Measurements from ENCODE around the gene SCML2. TPM values are rescaled to one million over a fixed set of nuclear protein-coding genes. Genes with fewer than 3 reads are reported as not detected.

Gene SCML2
- total and polyA plus RNA-seq, 2 experiments from 2014 or later = 20.3 to 21.5 TPM

DNA sequence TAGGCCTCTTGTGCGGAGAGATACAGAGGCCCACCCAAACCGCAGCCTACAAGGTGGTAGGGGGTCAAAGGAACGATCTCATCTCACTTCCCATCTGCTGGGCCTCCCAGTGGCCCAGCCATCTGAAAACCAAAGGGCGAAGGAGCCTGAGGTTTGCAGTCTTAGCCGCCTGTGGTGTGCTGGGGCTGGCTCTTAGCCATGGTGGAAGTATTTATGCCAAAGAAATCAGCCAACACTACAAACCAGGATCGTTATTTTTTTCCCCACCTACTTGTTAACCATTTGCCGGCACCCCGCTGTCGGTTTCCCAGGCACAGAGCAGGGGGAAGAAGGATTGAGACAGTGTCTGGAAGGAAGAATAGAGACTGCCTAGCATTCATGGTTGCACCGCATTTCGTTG lies 40.0 kb upstream of the SCML2 start:
- Histone ChIP-seq H3K79me2 (replicated peaks; ENCODE audit: insufficient read depth) (no peaks in the 10 kb centered on the region), H3K4me2 (no peak overlapping the region), H4K20me1 (replicated peaks; ENCODE audit: insufficient read depth) (no peaks in the 10 kb centered on the region), H2AFZ (no peak overlapping the region), H3K27ac (ENCODE audit: low read depth) (no peak overlapping the region), H3F3A (replicated peaks; ENCODE audit: low read depth) (no peaks in the 10 kb centered on the region), H3K4me3 (no peak overlapping the region), H3K36me3 (ENCODE audit: insufficient read depth) (no peaks in the 10 kb centered on the region), H3K4me1 (ENCODE audit: insufficient read depth) (no peaks in the 10 kb centered on the region), H3K9me2 (ENCODE audit: insufficient read depth) (no peaks in the 10 kb centered on the region), H3K27me3 (ENCODE audit: insufficient read depth) (no peaks in the 10 kb centered on the region)
- Mint-ChIP-seq H3K4me1 (no peaks in the 10 kb centered on the region; the same call in 2 of the 3 replicates), H3K27ac (no peak overlapping the region), H3K36me3 (ENCODE audit: low read depth) (no peaks in the 10 kb centered on the region), H3K4me3 (no peak overlapping the region), H3K9me3 (no peaks in the 10 kb centered on the region), H3K27me3 (ENCODE audit: insufficient read depth, low read depth, poor library complexity) (no peaks in the 10 kb centered on the region)
- DNase-seq (ENCODE audit: low spot score) = no peak
- ATAC-seq = no peak
- TF ChIP-seq EZH2 (IDR thresholded peaks at IDR 0.05; ENCODE audit: low read depth, unreplicated experiment) = no peak
- no peak for TF ChIP-seq NANOG (IDR thresholded peaks at IDR 0.05; ENCODE audit: borderline replicate concordance)
- TF ChIP-seq STAT1 (IDR thresholded peaks at IDR 0.05; ENCODE audit: unreplicated experiment) = no peak
- TF ChIP-seq, protein P1, sequence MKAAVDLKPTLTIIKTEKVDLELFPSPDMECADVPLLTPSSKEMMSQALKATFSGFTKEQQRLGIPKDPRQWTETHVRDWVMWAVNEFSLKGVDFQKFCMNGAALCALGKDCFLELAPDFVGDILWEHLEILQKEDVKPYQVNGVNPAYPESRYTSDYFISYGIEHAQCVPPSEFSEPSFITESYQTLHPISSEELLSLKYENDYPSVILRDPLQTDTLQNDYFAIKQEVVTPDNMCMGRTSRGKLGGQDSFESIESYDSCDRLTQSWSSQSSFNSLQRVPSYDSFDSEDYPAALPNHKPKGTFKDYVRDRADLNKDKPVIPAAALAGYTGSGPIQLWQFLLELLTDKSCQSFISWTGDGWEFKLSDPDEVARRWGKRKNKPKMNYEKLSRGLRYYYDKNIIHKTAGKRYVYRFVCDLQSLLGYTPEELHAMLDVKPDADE (IDR thresholded peaks at IDR 0.05) = no peak
- no peak for TF ChIP-seq JUNB (IDR thresholded peaks at IDR 0.05; ENCODE audit: unreplicated experiment)

DNA sequence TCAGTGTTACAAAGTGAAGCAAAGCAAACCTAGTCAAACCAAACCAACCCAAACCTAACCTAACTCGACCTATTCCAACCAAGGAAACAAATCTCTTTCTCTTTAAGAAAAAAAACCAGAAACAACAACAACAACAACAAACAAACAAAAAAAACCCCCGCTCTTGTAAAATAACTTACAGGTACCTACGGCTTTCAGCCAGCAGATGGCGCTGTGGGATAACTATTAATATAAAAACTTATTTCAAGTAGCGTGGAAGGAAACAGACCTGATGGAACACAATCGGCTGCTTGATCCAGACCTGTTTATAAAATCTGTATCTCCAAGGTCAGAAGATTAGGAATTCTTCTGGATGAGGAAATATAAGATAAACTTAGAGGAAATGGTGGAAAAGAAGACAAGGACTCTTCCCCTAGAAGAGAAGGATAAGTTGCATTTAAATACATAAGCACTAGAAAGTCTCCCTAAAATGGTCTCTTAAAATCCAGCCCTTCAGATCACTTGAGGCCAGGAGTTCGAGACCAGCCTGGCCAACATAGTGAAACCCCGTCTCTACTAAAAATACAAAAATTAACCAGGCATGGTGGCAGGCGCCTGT lies 36.6 kb upstream of the SCML2 start:
- Mint-ChIP-seq H3K36me3 (ENCODE audit: low read depth) (no peaks in the 10 kb centered on the region), H3K9me3 (no peaks in the 10 kb centered on the region), H3K27ac (no peak overlapping the region; the same call in 1 of the 2 replicates), H3K27me3 (ENCODE audit: insufficient read depth, low read depth, poor library complexity) (no peaks in the 10 kb centered on the region), H3K4me3 (no peak overlapping the region), H3K4me1 (no peaks in the 10 kb centered on the region; the same call in 2 of the 3 replicates)
- H3K27me3 ChIP-seq (ENCODE audit: insufficient read depth) = no peaks in the 10 kb centered on the region
- no peak overlapping the region for H2AFZ ChIP-seq
- TF ChIP-seq, protein P2, sequence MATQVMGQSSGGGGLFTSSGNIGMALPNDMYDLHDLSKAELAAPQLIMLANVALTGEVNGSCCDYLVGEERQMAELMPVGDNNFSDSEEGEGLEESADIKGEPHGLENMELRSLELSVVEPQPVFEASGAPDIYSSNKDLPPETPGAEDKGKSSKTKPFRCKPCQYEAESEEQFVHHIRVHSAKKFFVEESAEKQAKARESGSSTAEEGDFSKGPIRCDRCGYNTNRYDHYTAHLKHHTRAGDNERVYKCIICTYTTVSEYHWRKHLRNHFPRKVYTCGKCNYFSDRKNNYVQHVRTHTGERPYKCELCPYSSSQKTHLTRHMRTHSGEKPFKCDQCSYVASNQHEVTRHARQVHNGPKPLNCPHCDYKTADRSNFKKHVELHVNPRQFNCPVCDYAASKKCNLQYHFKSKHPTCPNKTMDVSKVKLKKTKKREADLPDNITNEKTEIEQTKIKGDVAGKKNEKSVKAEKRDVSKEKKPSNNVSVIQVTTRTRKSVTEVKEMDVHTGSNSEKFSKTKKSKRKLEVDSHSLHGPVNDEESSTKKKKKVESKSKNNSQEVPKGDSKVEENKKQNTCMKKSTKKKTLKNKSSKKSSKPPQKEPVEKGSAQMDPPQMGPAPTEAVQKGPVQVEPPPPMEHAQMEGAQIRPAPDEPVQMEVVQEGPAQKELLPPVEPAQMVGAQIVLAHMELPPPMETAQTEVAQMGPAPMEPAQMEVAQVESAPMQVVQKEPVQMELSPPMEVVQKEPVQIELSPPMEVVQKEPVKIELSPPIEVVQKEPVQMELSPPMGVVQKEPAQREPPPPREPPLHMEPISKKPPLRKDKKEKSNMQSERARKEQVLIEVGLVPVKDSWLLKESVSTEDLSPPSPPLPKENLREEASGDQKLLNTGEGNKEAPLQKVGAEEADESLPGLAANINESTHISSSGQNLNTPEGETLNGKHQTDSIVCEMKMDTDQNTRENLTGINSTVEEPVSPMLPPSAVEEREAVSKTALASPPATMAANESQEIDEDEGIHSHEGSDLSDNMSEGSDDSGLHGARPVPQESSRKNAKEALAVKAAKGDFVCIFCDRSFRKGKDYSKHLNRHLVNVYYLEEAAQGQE (IDR thresholded peaks at IDR 0.05; ENCODE audit: unreplicated experiment) = no peak
- TF ChIP-seq, protein P3, sequence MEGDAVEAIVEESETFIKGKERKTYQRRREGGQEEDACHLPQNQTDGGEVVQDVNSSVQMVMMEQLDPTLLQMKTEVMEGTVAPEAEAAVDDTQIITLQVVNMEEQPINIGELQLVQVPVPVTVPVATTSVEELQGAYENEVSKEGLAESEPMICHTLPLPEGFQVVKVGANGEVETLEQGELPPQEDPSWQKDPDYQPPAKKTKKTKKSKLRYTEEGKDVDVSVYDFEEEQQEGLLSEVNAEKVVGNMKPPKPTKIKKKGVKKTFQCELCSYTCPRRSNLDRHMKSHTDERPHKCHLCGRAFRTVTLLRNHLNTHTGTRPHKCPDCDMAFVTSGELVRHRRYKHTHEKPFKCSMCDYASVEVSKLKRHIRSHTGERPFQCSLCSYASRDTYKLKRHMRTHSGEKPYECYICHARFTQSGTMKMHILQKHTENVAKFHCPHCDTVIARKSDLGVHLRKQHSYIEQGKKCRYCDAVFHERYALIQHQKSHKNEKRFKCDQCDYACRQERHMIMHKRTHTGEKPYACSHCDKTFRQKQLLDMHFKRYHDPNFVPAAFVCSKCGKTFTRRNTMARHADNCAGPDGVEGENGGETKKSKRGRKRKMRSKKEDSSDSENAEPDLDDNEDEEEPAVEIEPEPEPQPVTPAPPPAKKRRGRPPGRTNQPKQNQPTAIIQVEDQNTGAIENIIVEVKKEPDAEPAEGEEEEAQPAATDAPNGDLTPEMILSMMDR (conservative IDR thresholded peaks at IDR 0.05; ENCODE audit: low read depth in 2 of 2) = peak; percentile 54 to 75
- TF ChIP-seq CREB1 (CRISPR knock-in tag; IDR thresholded peaks at IDR 0.05; ENCODE audit: low read depth) = no peak
- no peak for TF ChIP-seq EZH2 (IDR thresholded peaks at IDR 0.05; ENCODE audit: low read depth, unreplicated experiment)
- no peaks in the 10 kb centered on the region for H3K36me3 ChIP-seq (ENCODE audit: insufficient read depth)
- H3K4me1 ChIP-seq (ENCODE audit: insufficient read depth) = no peaks in the 10 kb centered on the region
- DNase-seq (ENCODE audit: low spot score) (peak; percentile 76), ATAC-seq (no peak)
- H3K27ac ChIP-seq (ENCODE audit: low read depth) = no peak overlapping the region
- H4K20me1 ChIP-seq (replicated peaks; ENCODE audit: insufficient read depth) = no peaks in the 10 kb centered on the region
- H3F3A ChIP-seq (replicated peaks; ENCODE audit: low read depth) = no peaks in the 10 kb centered on the region
- H3K79me2 ChIP-seq (replicated peaks; ENCODE audit: insufficient read depth) = no peaks in the 10 kb centered on the region
- H3K9me2 ChIP-seq (ENCODE audit: insufficient read depth) = no peaks in the 10 kb centered on the region
- H3K4me3 ChIP-seq = no peak overlapping the region
- no peak overlapping the region for H3K4me2 ChIP-seq
